H1 (cell line): ENCODE measurements around the gene C1QTNF1. TPM values are rescaled to one million over a fixed set of nuclear protein-coding genes. Genes with fewer than 3 reads are reported as not detected.

ENCODE experiments used
- BRCA1 ChIP-seq: IDR thresholded peaks from 2 replicates; pipeline ENCODE4 v1.6.1; 2012; ENCODE audit warnings: low read depth, low read length, improper control_type of control experiment
- EGR1 ChIP-seq: IDR thresholded peaks from 2 replicates; pipeline ENCODE4 v1.6.1; 2011; ENCODE audit warnings: low read depth, low read length, borderline replicate concordance
- GABPA ChIP-seq: IDR thresholded peaks from 2 replicates; pipeline ENCODE4 v1.6.1; 2011; ENCODE audit warnings: mild to moderate bottlenecking, low read length, moderate library complexity, borderline replicate concordance; ENCODE audit not compliant: insufficient read depth
- JUND ChIP-seq: IDR thresholded peaks from 2 replicates; pipeline ENCODE4 v1.6.1; 2011; ENCODE audit warnings: mild to moderate bottlenecking, improper control_type of control experiment, low read length
- KDM1A ChIP-seq: fragments of 200-600, 300-600 bp; sonication (generic); IDR thresholded peaks from 2 replicates; pipeline ENCODE4 v1.7.1; 2016; ENCODE audit warnings: mild to moderate bottlenecking, low read length, borderline replicate concordance
- NANOG ChIP-seq: IDR thresholded peaks from 2 replicates; pipeline ENCODE4 v1.6.1; 2011; ENCODE audit warnings: low read length, low read depth, mild to moderate bottlenecking, inconsistent platforms; ENCODE audit not compliant: insufficient read depth, poor library complexity, severe bottlenecking
- POLR2A ChIP-seq, 2 experiments: IDR thresholded peaks; 1 replicate in 1 of 2; 2 replicates in 1 of 2; pipeline ENCODE4 v1.6.1; 2011; ENCODE audit warnings: low read depth in 2 of 2, low read length in 2 of 2, mild to moderate bottlenecking in 2 of 2; ENCODE audit errors: control extremely low read depth in 1 of 2
- RNF2 ChIP-seq: fragments of 200-900, 300-1000 bp; sonication (generic); IDR thresholded peaks from 2 replicates; pipeline ENCODE4 v1.7.1; 2016; ENCODE audit warnings: borderline replicate concordance, low read depth, mild to moderate bottlenecking, antibody characterized with exemption, low read length; ENCODE audit not compliant: poor library complexity, severe bottlenecking; ENCODE audit errors: missing control alignments
- polyA plus RNA-seq, 7 experiments: library from polyadenylated mRNA; depleted of rRNA in 3 of 7; stranded (reverse) in 5 of 7; unstranded in 2 of 7; fragments of >200 nt in 5 of 7; fragments of 200-250 nt in 2 of 7; gene quantifications; 1 replicate in 5 of 7; 2 replicates in 1 of 7; 4 replicates in 1 of 7; pipeline versions ENCODE4 v1.2.1 to v1.2.3, GENCODE V29; 2011 to 2013; ENCODE audit warnings: missing spikeins in 2 of 7, mixed read lengths in 2 of 7
- total RNA-seq: library from RNA; stranded (reverse); fragmentation: NEBNext Ultra II Directional; extraction: Animal tissue kit (Norgen Biotek cat#: 25700); gene quantifications from 2 replicates; pipeline ENCODE4 v1.2.1, GENCODE V29; 2021

The C1QTNF1 gene
- total and polyA plus RNA-seq, 2 of the 8 experiments (the other 6 are each of a cell fraction or from before 2014, with no cell fraction given) = 1.5 to 2.5 TPM

DNA sequence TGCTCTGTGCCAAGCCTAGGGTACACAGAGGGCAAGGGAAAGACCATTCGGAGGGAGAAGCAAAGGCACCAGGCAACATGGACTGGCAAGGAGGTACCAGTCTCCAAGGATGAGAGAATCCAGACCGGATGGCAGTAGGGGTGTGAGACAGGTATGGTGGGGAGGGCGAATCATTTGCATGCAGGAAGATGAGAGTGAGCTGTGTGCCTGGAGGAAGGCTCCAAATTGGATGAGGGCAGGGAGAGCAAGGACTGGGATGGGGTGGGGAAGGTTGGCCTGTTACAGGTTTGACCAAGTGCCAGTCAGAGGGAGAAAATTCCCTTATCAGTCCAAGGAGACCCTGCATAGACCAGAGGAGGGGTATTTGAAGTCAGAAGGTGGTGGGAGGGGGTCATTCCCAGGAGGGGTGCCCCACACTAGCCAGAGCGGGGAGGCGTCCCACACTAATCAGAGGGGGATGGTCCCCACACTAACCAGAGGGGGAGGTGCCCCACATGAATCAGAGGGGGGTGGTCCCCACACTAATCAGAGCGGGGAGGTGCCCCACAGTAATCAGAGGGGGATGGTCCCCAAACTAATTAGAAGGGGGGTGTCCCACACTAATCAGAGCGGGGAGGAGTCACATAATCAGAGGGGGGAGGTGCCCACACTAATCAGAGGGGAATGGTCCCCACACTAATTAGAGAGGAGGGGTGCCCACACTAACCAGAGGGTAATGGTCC, 15.1 kb upstream of the C1QTNF1 start (continued):
- TF ChIP-seq RNF2 = no peak
- no peak for TF ChIP-seq EGR1
- no peak for TF ChIP-seq POLR2A (IDR thresholded peaks at IDR 0.05; ENCODE audit: control extremely low read depth in 1 of 2, low read depth in 2 of 2, low read length in 2 of 2)
- no peak for TF ChIP-seq JUND
- no peak for TF ChIP-seq KDM1A
- no peak for TF ChIP-seq GABPA
- no peak for TF ChIP-seq NANOG
- no peak for TF ChIP-seq BRCA1
